GM10266 (cell line): Measurements from ENCODE around the gene PIP5KL1.

ENCODE experiments used
- DNase-seq: peaks from one replicate; pipeline ENCODE4 v3.0.0; 2012; ENCODE audit errors: extremely low spot score
- CTCF ChIP-seq: IDR thresholded peaks from 2 replicates; pipeline ENCODE4 v1.5.1; 2012; ENCODE audit warnings: mild to moderate bottlenecking, low read depth; ENCODE audit not compliant: control insufficient read depth, insufficient read depth; ENCODE audit errors: missing control alignments

PIP5KL1 gene

GRCh38 chr9:127971357-127972235 is 41.0 kb upstream of the PIP5KL1 start:
- no peak for TF ChIP-seq CTCF
- DNase-seq = no peak

GRCh38 chr9:127970401-127971313 is 40.1 kb upstream of the PIP5KL1 start:
- DNase-seq = peak; percentile 93

GRCh38 chr9:127968700-127969383 is 38.3 kb upstream of the PIP5KL1 start:
- no peak for DNase-seq
- no peak for TF ChIP-seq CTCF

More at GRCh38 chr9:127970401-127971313, 40.1 kb upstream of the PIP5KL1 start:
- no peak for TF ChIP-seq CTCF

- TF ChIP-seq CTCF = no peak
- no peak for DNase-seq
Observed at GRCh38 chr9:127968042-127968441, 37.5 kb upstream of the PIP5KL1 start.

GRCh38 chr9:127967151-127967809 is 36.7 kb upstream of the PIP5KL1 start:
- no peak for TF ChIP-seq CTCF
- DNase-seq = no peak

GRCh38 chr9:127966416-127967150 is 36.0 kb upstream of the PIP5KL1 start:
- no peak for TF ChIP-seq CTCF
- DNase-seq = no peak
